Measurements from ENCODE around the gene OMA1. TPM values are rescaled to one million over a fixed set of nuclear protein-coding genes. Genes with fewer than 3 reads are reported as not detected.
A peak's percentile ranks its signal among the peaks of the same experiment; 100 is the strongest.

OMA1 gene
- total RNA-seq (40.3 and 47.1 TPM in 2 replicates), polyA plus RNA-seq (13.9 and 14.6 TPM in 2 replicates), polyA minus RNA-seq (ENCODE audit: low replicate concordance) (8.3 and 12.3 TPM in 2 replicates)
- polyA plus RNA-seq (2012) = 9.6 and 10.7 TPM in 2 replicates

GRCh38 chr1:58546520-58547308, at the start of gene OMA1:
Gene OMA1 (minus strand): TSS chr1:58546726. CDS start chr1:58539294, 7,432 bp downstream.
- peak within 1 kb of the TSS; percentile 39 to 97 (median 73) for H3K4me3 ChIP-seq (replicated peaks in 1 of 4; ENCODE audit: control extremely low read depth in 1 of 4, insufficient read depth in 1 of 4, low read depth in 3 of 4, low read length in 4 of 4)
- H3K27me3 ChIP-seq (ENCODE audit: control insufficient read depth, insufficient read depth, low read length) = peaks cover 2% of the 10 kb centered on the region
- peak within 1 kb of the TSS; percentile 85 for H3K27ac ChIP-seq (ENCODE audit: insufficient read depth, low read length)
- TF ChIP-seq CTCF (conservative IDR thresholded peaks at IDR 0.05 in 1 of 2, IDR thresholded peaks at IDR 0.05 in 1 of 2; ENCODE audit: low read depth in 1 of 2, low read length in 2 of 2) (peak; percentile 93 to 96), EZH2 (IDR thresholded peaks at IDR 0.05; ENCODE audit: low read length, missing control alignments) (no peak)
- peak within 1 kb of the TSS; percentile 95 for H2AFZ ChIP-seq (ENCODE audit: low read length)
- peak within 1 kb of the TSS; percentile 89 for H3K9ac ChIP-seq (ENCODE audit: insufficient read depth, low read length)
- peak within 1 kb of the TSS; percentile 73 for H3K4me2 ChIP-seq (ENCODE audit: extremely low read depth, insufficient read depth, low read length)
- H3K9me3 ChIP-seq (ENCODE audit: control insufficient read depth, insufficient read depth, low read depth, low read length) = no peaks in the 10 kb centered on the region
- peak; percentile 96 to 97 for DNase-seq (ENCODE audit: low read depth in 2 of 2)
- no peaks in the 10 kb centered on the region for H3K36me3 ChIP-seq (ENCODE audit: control insufficient read depth, insufficient read depth, low read length)
- no peaks in the 10 kb centered on the region for H4K20me1 ChIP-seq (ENCODE audit: control insufficient read depth, extremely low read depth, insufficient read depth, low read length)
- no peaks in the 10 kb centered on the region for H3K79me2 ChIP-seq (ENCODE audit: control insufficient read depth, insufficient read depth, low read length)
- no peaks in the 10 kb centered on the region for H3K4me1 ChIP-seq (ENCODE audit: control insufficient read depth, extremely low read depth, insufficient read depth, low read length)

- Histone ChIP-seq H3K9me3 (ENCODE audit: control insufficient read depth, insufficient read depth, low read depth, low read length) (no peaks in the 10 kb centered on the region), H3K4me1 (ENCODE audit: control insufficient read depth, extremely low read depth, insufficient read depth, low read length) (peaks cover 9% of the 10 kb centered on the region), H2AFZ (ENCODE audit: low read length) (no peak overlapping the region), H3K79me2 (ENCODE audit: control insufficient read depth, insufficient read depth, low read length) (no peaks in the 10 kb centered on the region), H3K4me3 (replicated peaks in 1 of 4; ENCODE audit: control extremely low read depth in 1 of 4, insufficient read depth in 1 of 4, low read depth in 3 of 4, low read length in 4 of 4) (no peak overlapping the region), H3K36me3 (ENCODE audit: control insufficient read depth, insufficient read depth, low read length) (no peaks in the 10 kb centered on the region), H3K27me3 (ENCODE audit: control insufficient read depth, insufficient read depth, low read length) (peaks cover 2% of the 10 kb centered on the region), H3K4me2 (ENCODE audit: extremely low read depth, insufficient read depth, low read length) (no peak overlapping the region), H3K9ac (ENCODE audit: insufficient read depth, low read length) (no peak overlapping the region), H4K20me1 (ENCODE audit: control insufficient read depth, extremely low read depth, insufficient read depth, low read length) (no peaks in the 10 kb centered on the region), H3K27ac (ENCODE audit: insufficient read depth, low read length) (no peak overlapping the region)
- no peak for DNase-seq (ENCODE audit: low read depth in 2 of 2)
- TF ChIP-seq CTCF (conservative IDR thresholded peaks at IDR 0.05 in 1 of 2, IDR thresholded peaks at IDR 0.05 in 1 of 2; ENCODE audit: low read depth in 1 of 2, low read length in 2 of 2) (no peak), EZH2 (IDR thresholded peaks at IDR 0.05; ENCODE audit: low read length, missing control alignments) (no peak)
Observed at GRCh38 chr1:58594546-58594945, 48.0 kb upstream of the OMA1 start.

- peak overlapping the region; percentile 33 for H3K4me2 ChIP-seq (ENCODE audit: extremely low read depth, insufficient read depth, low read length)
- DNase-seq (ENCODE audit: low read depth in 2 of 2) = peak; percentile 89 to 95
- H3K4me3 ChIP-seq (replicated peaks in 1 of 4; ENCODE audit: control extremely low read depth in 1 of 4, insufficient read depth in 1 of 4, low read depth in 3 of 4, low read length in 4 of 4) = no peak overlapping the region
- no peaks in the 10 kb centered on the region for H3K9me3 ChIP-seq (ENCODE audit: control insufficient read depth, insufficient read depth, low read depth, low read length)
- no peak overlapping the region for H3K9ac ChIP-seq (ENCODE audit: insufficient read depth, low read length)
- TF ChIP-seq CTCF (conservative IDR thresholded peaks at IDR 0.05 in 1 of 2, IDR thresholded peaks at IDR 0.05 in 1 of 2; ENCODE audit: low read depth in 1 of 2, low read length in 2 of 2) (no peak), EZH2 (IDR thresholded peaks at IDR 0.05; ENCODE audit: low read length, missing control alignments) (no peak)
- H3K79me2 ChIP-seq (ENCODE audit: control insufficient read depth, insufficient read depth, low read length) = no peaks in the 10 kb centered on the region
- no peak overlapping the region for H3K27ac ChIP-seq (ENCODE audit: insufficient read depth, low read length)
- no peak overlapping the region for H2AFZ ChIP-seq (ENCODE audit: low read length)
- no peaks in the 10 kb centered on the region for H3K36me3 ChIP-seq (ENCODE audit: control insufficient read depth, insufficient read depth, low read length)
- H3K27me3 ChIP-seq (ENCODE audit: control insufficient read depth, insufficient read depth, low read length) = no peaks in the 10 kb centered on the region
- H4K20me1 ChIP-seq (ENCODE audit: control insufficient read depth, extremely low read depth, insufficient read depth, low read length) = no peaks in the 10 kb centered on the region
- H3K4me1 ChIP-seq (ENCODE audit: control insufficient read depth, extremely low read depth, insufficient read depth, low read length) = peaks cover 11% of the 10 kb centered on the region
Observed at GRCh38 chr1:58592522-58593134, 46.1 kb upstream of the OMA1 start.
